Effector memory CD8-positive, alpha-beta T cell (primary cell): Measurements from ENCODE around the gene GSDMA.
A peak's percentile ranks its signal among the peaks of the same experiment; 100 is the strongest.

Experiments used
- ATAC-seq: fragments of 150-1000 bp; cut with Tn5 transposase; replicated peaks from 2 replicates; pipeline ENCODE4 v1.10.0; 2021; ENCODE audit warnings: mild to moderate bottlenecking, moderate library complexity
- DNase-seq, 3 experiments: peaks; one replicate each; pipeline ENCODE4 v3.0.0; 2021
- H3K27ac Mint-ChIP-seq, 2 donors: one replicate each; pipeline ENCODE4 v1.8.0; 2022; ENCODE audit warnings: mild to moderate bottlenecking in 2 of 2, mixed read lengths in 2 of 2, moderate library complexity in 2 of 2
- H3K27me3 Mint-ChIP-seq, 2 donors: one replicate each; pipeline ENCODE4 v1.8.0; 2022; ENCODE audit warnings: mixed read lengths in 2 of 2
- H3K36me3 Mint-ChIP-seq: one replicate; pipeline ENCODE4 v1.8.0; 2022; ENCODE audit warnings: mild to moderate bottlenecking, moderate library complexity, mixed read lengths; ENCODE audit not compliant: insufficient read depth
- H3K4me1 Mint-ChIP-seq, 2 donors: one replicate each; pipeline ENCODE4 v1.8.0; 2022; ENCODE audit warnings: low read depth in 2 of 2, mixed read lengths in 2 of 2
- H3K4me3 Mint-ChIP-seq, 2 donors: one replicate each; pipeline ENCODE4 v1.8.0; 2022; ENCODE audit warnings: mild to moderate bottlenecking in 2 of 2, mixed read lengths in 2 of 2, moderate library complexity in 2 of 2
- H3K9me3 Mint-ChIP-seq, 2 donors: one replicate each; pipeline ENCODE4 v1.8.0; 2022; ENCODE audit warnings: mixed read lengths in 2 of 2

GSDMA gene

DNA sequence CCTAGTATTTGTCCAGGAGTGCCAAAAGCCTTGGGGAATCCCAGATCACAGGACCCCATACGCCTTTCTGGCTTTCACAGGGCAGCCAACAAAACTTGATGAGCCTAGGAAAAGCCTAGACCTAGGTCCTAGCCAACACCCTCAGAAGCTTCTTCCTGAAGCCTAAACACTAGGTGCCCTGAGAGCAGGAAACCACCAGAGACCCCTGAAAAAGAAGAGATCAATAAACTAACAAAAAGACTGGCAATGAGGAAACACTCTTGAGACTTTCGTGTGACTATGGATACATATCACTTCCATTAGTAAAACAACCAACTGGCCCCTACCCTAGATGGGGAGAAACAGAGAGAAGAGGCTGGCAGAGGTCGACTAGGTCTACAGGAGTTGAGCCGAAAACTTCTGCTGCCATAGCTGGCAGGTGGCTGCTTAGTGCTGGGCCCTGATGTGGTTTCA is 36.6 kb upstream of the GSDMA start:
- Mint-ChIP-seq H3K27ac (peak overlapping the region; percentile 94 to 97), H3K36me3 (peaks cover 49% of the 10 kb centered on the region), H3K4me3 (peak overlapping the region; percentile 87 to 92), H3K9me3 (no peaks in the 10 kb centered on the region), H3K27me3 (no peaks in the 10 kb centered on the region), H3K4me1 (peaks cover 50 to 51% of the 10 kb centered on the region in 2 donors)
- no peak for DNase-seq
- ATAC-seq, result no peak

DNA sequence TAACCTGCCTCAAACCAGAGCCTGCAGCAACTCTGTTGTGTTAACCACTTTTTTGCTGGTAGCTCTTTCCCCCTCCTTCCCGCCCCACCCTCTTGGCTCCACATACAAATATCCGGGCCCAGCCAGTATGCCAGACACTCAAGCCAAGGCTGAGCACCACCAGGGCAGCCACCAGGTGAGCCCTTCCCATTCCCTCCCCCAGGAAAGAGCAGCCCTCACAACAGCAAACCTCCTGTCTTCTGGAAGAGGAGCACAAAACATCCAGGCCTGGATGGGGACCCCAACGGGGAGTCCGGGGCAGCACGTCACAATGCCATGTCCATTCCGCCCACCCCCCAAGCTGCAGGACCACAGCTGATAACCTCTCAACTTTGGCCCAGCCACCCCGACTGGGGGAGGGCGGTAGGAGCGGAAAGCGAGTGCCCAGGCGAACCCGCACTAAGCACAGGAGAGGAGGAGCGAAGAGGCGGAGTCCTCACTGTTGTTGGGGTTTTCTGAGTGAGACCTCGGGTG is 36.2 kb upstream of the GSDMA start:
- no peaks in the 10 kb centered on the region for H3K27me3 Mint-ChIP-seq
- H3K4me3 Mint-ChIP-seq, result peak overlapping the region; percentile 87 to 92
- H3K27ac Mint-ChIP-seq, result peak overlapping the region; percentile 94 to 97
- no peaks in the 10 kb centered on the region for H3K9me3 Mint-ChIP-seq
- ATAC-seq (peak; percentile 68), DNase-seq (peak; percentile 53 to 58 (median 56))
- H3K36me3 Mint-ChIP-seq, result peaks cover 45% of the 10 kb centered on the region
- peaks cover 47 to 48% of the 10 kb centered on the region in 2 donors for H3K4me1 Mint-ChIP-seq

DNA sequence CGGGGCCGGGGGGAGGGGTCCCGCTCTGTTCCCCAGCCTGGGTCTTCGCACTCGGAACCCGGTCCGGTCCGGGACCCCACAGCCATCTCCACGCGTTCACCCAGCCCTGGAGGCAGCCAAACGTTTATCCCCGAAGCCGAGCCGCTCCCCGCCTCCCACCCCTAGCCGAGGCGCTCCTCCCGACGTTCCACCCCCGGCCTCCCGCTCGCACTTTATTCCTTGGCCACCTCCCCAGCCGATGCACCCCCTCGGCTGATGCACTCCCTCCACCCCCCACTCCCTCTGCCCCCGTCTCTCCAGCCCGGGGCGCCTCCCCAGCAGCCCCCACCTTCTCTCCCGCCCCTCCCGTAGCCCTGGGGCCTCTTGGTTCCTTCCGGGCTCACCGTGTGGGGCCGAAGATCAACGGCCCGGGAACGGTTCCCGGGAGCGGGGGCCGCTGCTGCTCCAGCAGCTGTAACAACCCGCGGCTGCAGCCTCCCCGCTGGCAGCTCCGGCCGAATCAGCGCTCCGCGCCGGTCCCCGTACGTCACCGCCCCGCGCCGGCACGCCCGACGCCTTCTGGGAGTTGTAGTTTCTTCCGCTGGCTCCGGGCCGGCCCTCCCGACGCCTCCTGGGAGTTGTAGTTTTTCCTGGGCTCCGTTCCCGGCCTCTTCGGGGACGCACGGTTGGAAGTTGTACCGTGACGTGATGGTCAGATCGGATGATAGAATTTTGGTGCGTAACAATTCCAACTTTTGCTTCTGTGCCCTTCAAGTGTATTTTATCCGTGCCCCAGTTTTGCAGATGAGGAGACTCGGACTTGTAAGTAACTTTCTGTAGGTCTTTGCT is 35.5 kb upstream of the GSDMA start, which contains the start of the genes LRRC3C and ORMDL3:
TSS of gene LRRC3C (plus strand) at position 632 of the 828 bp plus-strand sequence. CDS start 13,792 bp downstream, outside the sequence.
TSS of gene ORMDL3 (minus strand) at position 501 of the 828 bp plus-strand sequence. CDS start 3,398 bp downstream, outside the sequence.
- Mint-ChIP-seq H3K4me3 (peak within 1 kb of the TSS; percentile 87 to 92), H3K9me3 (no peaks in the 10 kb centered on the region), H3K27me3 (no peaks in the 10 kb centered on the region), H3K27ac (peak within 1 kb of the TSS; percentile 94 to 97), H3K4me1 (peaks cover 43% of the 10 kb centered on the region in 2 donors), H3K36me3 (peaks cover 40% of the 10 kb centered on the region)
- ATAC-seq (peak; percentile 81), DNase-seq (peak; percentile 86 to 92 (median 91))

DNA sequence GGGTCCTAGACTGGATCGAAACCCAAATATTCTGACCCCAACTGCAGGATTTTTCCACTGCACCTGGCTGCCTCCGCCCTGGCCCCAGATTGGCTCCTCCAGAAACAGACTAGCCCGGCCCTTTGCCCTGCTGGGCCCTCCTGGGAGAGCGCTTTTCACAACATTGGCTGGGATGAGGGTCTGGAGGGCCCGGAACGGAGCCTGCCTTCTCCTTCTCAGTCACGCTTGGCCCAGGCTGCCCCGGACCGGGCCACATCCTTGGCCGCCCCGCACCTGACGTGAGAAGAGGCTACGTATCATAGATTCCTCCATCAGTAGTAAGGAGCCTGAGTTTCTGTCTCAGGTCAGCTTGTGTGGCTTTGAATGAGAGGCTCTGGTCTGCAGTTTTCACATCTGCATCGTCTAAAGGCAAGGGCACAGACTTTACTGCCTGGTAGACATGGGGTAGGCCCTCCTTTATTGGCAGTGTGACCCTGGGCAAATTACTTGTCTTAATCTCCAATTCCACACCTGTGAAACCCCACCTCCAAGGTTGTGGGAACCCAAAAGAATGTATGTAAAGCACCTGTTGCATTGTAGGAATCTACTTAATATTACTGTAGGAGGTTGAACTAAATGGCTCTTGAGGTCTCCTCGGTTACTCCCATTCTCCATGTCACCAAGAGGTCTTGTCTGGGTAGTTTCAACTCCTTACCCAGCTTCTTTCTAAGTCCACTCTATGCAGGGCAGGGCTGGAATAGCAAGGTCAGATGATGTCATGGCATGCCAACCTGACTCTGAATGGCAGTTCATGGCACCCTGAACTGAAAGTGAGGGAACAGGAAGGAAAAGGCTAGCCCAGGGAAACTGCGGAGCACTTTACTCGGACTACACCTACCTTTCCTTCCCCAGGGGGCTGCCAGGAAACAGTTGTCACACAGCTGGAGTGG is 34.6 kb upstream of the GSDMA start:
- Mint-ChIP-seq H3K4me3 (peak overlapping the region; percentile 87 to 92), H3K27me3 (no peaks in the 10 kb centered on the region), H3K27ac (peak overlapping the region; percentile 75 to 97), H3K9me3 (no peaks in the 10 kb centered on the region), H3K4me1 (peaks cover 40% of the 10 kb centered on the region in 2 donors), H3K36me3 (peaks cover 36% of the 10 kb centered on the region)
- ATAC-seq, result no peak
- no peak for DNase-seq

DNA sequence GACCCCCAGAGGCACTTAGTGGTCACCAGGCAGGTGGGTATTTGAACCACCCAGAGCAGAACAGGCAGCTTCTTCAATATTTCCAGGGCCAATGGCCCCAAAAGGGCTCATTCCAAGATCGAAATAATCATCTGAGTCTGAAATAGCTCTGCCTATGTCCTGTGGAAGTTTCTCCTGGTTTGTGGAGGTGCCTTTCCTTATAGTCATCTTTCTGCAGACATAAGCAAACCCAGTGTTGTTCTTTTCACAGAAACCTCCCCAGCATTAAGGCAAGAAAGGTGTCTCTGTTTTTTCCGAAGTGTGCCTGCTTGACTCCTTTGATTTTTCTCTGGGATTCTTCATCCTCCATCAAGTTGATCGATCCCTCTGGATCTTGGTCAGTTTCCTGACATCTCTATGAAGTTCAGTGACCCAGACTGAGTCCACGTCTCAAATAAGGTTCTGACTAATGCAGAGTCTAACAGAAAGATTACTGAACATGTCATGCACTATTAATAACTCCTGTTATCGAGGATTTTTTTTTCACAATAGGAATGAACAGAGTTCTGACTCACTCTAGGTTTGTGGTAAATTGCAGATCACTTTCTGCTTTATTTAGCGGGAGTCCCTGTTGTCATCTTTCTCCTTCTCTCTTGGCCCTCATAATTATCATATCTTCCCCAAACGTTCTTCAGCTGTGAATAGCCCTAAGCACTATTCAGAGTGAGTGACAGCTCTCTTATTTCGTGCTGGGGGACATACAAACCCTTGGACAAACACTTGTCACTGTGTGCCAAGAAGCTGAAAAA is 33.8 kb upstream of the GSDMA start:
- peaks cover 34 to 36% of the 10 kb centered on the region in 2 donors for H3K4me1 Mint-ChIP-seq
- no peak for ATAC-seq
- no peak overlapping the region for H3K27ac Mint-ChIP-seq
- H3K27me3 Mint-ChIP-seq, result no peaks in the 10 kb centered on the region
- H3K36me3 Mint-ChIP-seq, result peaks cover 30% of the 10 kb centered on the region
- no peak for DNase-seq
- H3K9me3 Mint-ChIP-seq, result no peaks in the 10 kb centered on the region
- no peak overlapping the region for H3K4me3 Mint-ChIP-seq

DNA sequence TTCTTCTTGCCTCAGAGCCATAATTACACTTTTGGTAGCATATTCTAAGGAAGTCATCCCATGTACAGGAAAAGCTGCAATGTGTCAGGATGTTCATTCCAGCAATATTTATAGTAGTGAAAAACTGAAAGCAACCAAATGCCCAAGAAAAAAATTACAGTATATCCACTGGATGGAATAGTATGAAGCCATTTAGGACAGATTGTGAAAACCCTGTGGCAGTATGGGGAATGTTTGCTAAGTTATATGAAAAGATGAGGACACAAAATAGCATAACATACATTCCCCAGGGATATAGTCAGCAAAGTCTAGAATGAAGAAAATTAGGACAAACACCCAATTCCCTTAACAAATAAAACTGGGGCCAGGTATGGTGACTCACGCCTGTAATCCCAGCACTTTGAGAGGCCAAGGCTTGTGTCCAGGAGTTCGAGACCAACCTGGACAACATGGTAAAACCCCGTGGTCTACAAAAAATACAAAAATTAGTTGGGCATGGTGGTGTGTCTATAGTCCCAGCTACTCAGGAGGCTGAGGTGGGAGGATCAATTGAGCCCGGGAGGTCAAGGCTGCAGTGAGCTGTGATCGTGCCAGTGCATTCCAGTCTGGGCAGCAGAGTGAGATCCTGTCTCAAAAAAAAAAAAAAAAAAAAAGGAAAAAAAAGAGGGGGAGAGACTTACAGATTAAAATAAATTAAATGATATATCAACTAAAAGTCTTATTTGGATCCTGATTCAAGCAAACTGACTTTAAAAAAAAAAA is 33.0 kb upstream of the GSDMA start:
- DNase-seq, result no peak
- Mint-ChIP-seq H3K27me3 (no peaks in the 10 kb centered on the region), H3K27ac (no peak overlapping the region), H3K4me1 (peaks cover 26 to 28% of the 10 kb centered on the region in 2 donors), H3K9me3 (no peaks in the 10 kb centered on the region), H3K36me3 (peaks cover 23% of the 10 kb centered on the region), H3K4me3 (no peak overlapping the region)
- no peak for ATAC-seq

DNA sequence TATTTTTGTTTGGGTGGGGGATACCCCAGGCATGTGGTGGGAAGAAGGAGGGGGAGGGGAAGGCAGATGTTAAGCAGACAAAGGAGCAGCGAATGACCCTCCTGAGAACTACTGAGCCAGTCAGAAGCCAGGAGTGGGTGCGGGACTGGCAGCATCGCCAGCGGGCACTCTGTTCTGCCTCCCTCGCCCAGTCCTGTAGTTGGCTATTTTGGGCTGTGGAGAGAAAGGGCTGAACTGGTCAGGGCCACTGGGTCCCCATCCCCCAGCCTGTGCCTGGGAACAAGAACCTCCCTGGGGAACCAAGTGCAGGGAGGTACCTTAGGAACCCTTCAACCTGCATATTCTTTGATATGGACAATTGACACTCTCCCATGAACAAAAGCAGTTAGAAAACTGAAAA is 28.9 kb upstream of the GSDMA start:
- peaks cover 2% of the 10 kb centered on the region for H3K36me3 Mint-ChIP-seq
- no peaks in the 10 kb centered on the region for H3K27me3 Mint-ChIP-seq
- no peaks in the 10 kb centered on the region for H3K9me3 Mint-ChIP-seq
- no peak overlapping the region for H3K4me3 Mint-ChIP-seq
- no peak overlapping the region for H3K27ac Mint-ChIP-seq
- DNase-seq (no peak), ATAC-seq (no peak)
- no peaks in the 10 kb centered on the region for H3K4me1 Mint-ChIP-seq

DNA sequence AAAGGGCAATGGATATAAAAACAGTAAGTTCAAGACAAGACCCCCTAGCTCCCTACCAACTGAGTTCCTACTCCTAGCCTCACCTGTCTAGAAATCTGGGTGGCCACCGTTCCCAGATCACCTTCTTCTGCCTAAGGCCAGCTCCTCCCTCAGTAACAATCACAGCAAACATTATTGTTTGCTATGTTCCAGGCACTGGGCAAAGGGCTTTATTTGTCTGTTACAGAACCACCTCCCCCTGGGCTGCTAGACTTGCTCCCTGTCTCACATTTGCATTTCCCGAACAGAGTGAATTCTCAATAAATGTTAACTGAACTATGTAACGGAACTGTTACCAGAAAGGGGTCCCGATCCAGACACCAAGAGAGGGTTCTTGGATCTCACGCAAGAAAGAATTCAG is 28.5 kb upstream of the GSDMA start:
- H3K36me3 Mint-ChIP-seq, result peaks cover 2% of the 10 kb centered on the region
- ATAC-seq, result no peak
- no peaks in the 10 kb centered on the region for H3K9me3 Mint-ChIP-seq
- H3K27me3 Mint-ChIP-seq, result no peaks in the 10 kb centered on the region
- no peak overlapping the region for H3K4me3 Mint-ChIP-seq
- H3K27ac Mint-ChIP-seq, result no peak overlapping the region
- peaks cover 0 to 2% of the 10 kb centered on the region in 2 donors for H3K4me1 Mint-ChIP-seq
- no peak for DNase-seq

DNA sequence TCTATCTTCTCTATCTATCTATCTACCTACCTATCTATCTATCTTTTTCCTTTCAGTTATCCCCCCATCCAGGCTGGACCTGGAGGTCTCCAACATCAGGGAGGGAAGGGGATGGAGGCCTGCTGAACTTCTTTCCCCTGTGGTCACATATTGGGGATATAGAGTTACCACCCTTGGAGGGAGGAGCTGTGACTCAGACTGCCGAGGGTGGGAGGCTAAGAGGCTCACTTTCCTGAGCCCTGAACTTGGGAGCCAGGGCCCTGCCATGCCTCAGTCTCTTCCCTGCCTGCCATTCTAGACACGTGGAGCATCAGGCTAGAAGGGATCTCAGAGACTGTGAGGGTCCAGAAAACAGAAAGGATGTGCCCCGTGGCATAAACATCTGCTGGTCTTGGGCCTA is 26.9 kb upstream of the GSDMA start:
- Mint-ChIP-seq H3K27ac (no peak overlapping the region), H3K9me3 (no peaks in the 10 kb centered on the region), H3K27me3 (no peaks in the 10 kb centered on the region), H3K4me1 (peaks cover 0 to 7% of the 10 kb centered on the region in 2 donors), H3K4me3 (no peak overlapping the region), H3K36me3 (peaks cover 2% of the 10 kb centered on the region)
- ATAC-seq, result no peak
- DNase-seq, result no peak

DNA sequence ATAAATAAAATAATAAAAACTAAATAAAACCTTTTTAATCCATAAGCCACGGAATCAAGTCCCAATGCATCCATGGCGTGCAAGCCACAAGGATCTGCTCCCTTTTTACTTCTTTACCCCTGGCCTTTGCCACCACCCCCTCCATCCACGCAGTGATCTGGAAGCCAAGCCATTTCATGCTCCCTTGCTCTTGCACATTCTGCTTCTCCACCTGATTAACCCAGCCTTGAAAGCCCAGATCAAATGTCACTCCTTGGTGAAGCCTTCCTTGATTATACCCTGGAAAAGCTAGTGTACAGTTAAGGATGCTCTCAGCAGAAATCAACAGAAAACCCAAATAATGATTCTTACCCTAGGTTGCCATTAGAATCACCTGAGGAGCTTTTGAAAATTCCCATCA is 25.4 kb upstream of the GSDMA start:
- H3K4me3 Mint-ChIP-seq, result no peak overlapping the region
- no peaks in the 10 kb centered on the region for H3K9me3 Mint-ChIP-seq
- peaks cover 2 to 7% of the 10 kb centered on the region in 2 donors for H3K27me3 Mint-ChIP-seq
- no peak for DNase-seq
- peaks cover 0 to 7% of the 10 kb centered on the region in 2 donors for H3K4me1 Mint-ChIP-seq
- peaks cover 2% of the 10 kb centered on the region for H3K36me3 Mint-ChIP-seq
- H3K27ac Mint-ChIP-seq, result no peak overlapping the region
- ATAC-seq, result no peak

DNA sequence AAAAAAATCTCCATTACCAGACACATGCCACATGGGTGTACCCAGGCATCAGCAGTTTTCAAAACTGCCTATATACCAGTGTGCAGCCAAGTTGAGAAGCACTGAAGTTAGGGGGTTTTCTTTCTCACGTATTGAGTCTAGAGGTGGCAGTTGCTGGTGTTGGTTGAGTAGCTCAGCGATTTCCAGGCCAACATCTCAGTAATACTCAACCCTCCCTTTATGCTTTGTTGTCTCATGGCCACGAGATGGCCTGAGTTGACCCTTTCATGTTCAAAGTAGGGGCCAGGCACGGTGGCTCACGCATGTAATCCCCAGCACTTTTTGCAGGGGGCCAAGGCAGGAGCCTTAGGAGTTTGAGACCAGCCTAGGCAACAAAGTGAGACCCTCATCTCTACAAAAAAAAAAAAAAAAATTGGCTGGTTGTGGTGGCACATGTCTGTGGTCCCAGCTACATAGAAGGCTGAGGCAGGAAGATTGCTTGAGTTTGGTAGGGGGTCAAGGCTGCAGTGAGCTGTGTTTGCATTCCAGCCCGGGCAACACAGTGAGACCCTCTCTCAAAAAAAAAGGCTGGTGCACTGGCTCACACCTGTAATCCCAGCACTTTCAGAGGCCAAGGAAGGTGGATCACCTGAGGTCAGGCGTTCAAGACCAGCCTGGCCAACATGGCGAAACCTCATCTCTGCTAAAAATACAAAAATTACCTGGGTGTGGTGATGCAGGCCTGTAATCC is 24.5 kb upstream of the GSDMA start:
- H3K9me3 Mint-ChIP-seq, result no peaks in the 10 kb centered on the region
- ATAC-seq (no peak), DNase-seq (no peak)
- peaks cover 0 to 7% of the 10 kb centered on the region in 2 donors for H3K4me1 Mint-ChIP-seq
- no peak overlapping the region for H3K4me3 Mint-ChIP-seq
- H3K27me3 Mint-ChIP-seq, result peaks cover 5 to 15% of the 10 kb centered on the region in 2 donors
- H3K36me3 Mint-ChIP-seq, result peaks cover 2% of the 10 kb centered on the region
- no peak overlapping the region for H3K27ac Mint-ChIP-seq
